ENCODE measurements around the gene WDFY4.

WDFY4 gene

DNA sequence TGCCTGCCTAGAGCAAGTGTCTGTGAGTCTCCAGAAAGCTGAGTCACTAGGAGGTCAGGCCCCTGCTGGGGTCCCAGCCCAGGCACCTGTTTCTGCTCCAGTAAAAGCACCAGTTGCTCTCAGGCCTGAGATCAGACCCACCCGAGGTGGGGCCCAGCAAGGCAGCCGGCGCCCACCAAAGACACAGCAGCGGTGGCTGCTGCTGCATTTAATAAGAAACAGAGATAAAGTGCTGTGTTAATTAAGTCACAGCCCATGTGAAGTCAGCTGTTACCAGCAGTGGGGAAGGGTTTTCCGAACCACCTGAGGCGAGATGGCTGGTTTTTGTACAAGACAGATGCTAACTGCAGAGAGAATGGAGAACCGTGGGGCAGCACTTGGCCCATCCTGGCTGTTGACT, 267.0 kb downstream of the WDFY4 start:
- TF ChIP-seq, protein P1, sequence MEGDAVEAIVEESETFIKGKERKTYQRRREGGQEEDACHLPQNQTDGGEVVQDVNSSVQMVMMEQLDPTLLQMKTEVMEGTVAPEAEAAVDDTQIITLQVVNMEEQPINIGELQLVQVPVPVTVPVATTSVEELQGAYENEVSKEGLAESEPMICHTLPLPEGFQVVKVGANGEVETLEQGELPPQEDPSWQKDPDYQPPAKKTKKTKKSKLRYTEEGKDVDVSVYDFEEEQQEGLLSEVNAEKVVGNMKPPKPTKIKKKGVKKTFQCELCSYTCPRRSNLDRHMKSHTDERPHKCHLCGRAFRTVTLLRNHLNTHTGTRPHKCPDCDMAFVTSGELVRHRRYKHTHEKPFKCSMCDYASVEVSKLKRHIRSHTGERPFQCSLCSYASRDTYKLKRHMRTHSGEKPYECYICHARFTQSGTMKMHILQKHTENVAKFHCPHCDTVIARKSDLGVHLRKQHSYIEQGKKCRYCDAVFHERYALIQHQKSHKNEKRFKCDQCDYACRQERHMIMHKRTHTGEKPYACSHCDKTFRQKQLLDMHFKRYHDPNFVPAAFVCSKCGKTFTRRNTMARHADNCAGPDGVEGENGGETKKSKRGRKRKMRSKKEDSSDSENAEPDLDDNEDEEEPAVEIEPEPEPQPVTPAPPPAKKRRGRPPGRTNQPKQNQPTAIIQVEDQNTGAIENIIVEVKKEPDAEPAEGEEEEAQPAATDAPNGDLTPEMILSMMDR (IDR thresholded peaks at IDR 0.05): no peak

- TF ChIP-seq, protein P1 (IDR thresholded peaks at IDR 0.05): no peak
Observed at GRCh38 chr10:48957361-48958151, 272.9 kb downstream of the WDFY4 start.

DNA sequence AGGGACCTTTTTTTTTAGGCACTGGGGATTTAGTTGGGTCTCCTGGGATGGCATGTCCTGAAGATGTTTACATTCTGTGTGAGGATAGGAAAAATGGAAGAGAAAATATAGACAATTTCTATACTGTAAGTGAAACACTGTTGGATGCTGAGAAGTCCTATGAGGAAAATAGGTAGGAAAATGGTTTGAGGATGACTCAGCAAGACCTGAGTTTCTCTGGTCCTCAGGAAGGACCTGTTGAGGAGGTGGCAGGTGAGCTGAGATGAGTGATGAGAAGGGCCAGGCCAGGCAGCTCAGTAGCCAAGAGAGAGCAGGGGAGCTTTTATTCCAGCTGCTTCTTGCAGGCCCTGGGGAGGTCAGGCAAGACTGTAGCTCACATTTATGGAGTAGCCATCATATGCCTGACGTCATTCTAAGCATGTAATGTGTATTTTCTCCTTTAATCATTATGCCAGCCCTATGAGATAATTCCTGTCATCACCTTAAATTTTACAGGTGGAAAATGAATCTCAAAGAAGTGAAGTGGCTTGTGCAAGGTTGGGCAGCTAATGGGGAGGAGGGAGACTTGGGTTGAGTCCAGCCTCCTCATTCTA, 274.0 kb downstream of the WDFY4 start:
- TF ChIP-seq, protein P1 (IDR thresholded peaks at IDR 0.05): no peak

DNA sequence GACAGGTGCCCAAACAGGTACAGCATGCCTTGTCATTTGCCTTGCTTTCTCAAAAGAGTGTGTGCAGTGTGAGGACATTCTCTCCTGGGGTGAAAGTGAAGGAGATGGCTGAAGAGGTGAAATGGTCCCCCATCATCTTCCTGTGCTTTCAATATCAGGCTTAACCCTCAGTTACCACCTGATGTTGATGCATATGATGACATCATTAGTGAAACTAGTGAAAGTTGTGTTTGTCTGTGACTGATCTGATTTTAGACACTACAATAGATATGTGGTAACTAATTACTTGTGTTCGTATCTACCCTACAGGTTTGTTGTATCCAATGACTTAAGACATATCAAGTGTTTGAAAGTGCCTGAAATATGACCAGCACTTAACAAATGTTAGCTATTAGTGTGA, 279.4 kb downstream of the WDFY4 start:
- TF ChIP-seq, protein P1 (IDR thresholded peaks at IDR 0.05): no peak

DNA sequence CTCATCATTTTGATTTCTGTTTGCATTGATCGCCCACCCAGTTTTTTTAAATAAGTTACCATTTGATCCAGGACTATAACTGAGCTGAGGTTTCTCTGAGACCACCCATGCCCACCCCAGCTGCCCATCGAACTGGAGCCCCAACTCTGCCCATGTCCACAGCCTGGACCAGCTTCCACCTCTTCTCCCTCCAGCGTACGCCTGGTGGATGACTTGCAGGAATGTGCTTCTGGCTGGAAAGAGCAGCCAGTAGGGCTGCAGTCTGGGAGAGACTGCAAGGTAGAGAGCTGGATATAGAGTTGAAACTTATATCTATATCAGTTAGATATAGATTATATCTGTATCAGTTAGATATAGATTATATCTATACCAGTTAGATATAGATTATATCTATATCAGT, 280.8 kb downstream of the WDFY4 start:
- TF ChIP-seq, protein P1 (IDR thresholded peaks at IDR 0.05): no peak

DNA sequence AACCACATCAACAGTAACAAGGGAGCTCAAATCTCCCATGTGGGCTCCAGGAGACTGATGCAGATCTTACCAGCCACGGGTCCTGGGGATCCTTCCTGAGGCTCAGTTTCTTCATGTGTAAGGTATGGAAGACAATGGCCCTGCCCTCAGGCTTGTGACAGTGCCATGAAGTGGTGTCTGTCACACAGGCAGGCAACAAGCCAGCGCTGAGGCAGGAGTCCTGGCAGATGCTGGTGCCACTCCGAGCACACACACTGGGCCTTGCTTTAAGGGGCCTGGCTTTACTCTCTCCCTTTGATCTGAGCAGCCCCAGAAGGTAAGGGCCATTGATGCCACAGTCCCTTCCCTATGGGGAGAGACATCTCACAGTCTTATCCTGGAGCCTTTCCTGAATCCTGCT, 283.4 kb downstream of the WDFY4 start:
- TF ChIP-seq, protein P1 (IDR thresholded peaks at IDR 0.05): no peak

DNA sequence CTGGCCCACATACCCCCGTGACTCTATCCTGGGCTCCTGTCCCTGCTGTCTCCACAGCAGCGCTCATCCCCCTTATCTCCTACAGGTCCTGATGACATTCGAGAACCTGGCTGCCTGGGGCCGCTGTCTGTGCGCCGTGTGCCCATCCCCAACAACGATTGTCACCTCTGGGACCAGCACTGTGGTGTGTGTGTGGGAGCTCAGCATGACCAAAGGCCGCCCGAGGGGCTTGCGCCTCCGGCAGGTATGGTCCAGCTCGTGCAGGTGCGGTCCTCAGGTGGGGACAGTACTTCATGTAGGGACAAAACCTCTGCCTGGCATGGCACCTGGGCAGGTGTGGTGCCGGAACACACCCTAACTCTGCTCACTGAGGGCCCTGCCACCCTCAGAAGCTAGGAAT, 285.4 kb downstream of the WDFY4 start:
- TF ChIP-seq, protein P1 (IDR thresholded peaks at IDR 0.05): no peak

Data from LNCAP (cell line).